Left ventricle myocardium inferior (tissue), 1 donor: ENCODE data around the gene CD93. TPM values are rescaled to one million over a fixed set of nuclear protein-coding genes. Genes with fewer than 3 reads are reported as not detected.

Experiments used
- DNase-seq: peaks from one replicate; pipeline ENCODE4 v3.0.0-alpha.2; 2020
- H3K27ac ChIP-seq: fragments of 200-600 bp; replicated peaks from 2 replicates; pipeline ENCODE4 v1.8.0; 2021
- H3K27me3 ChIP-seq: fragments of 200-600 bp; 2 replicates; pipeline ENCODE4 v1.8.0; 2021; ENCODE audit warnings: low read depth
- H3K36me3 ChIP-seq: fragments of 200-600 bp; 2 replicates; pipeline ENCODE4 v1.8.0; 2021
- H3K4me1 ChIP-seq: fragments of 200-600 bp; 2 replicates; pipeline ENCODE4 v1.8.0; 2021
- H3K4me3 ChIP-seq: fragments of 200-600 bp; 2 replicates; pipeline ENCODE4 v1.8.0; 2021; ENCODE audit warnings: mild to moderate bottlenecking, moderate library complexity
- H3K9me3 ChIP-seq: fragments of 200-600 bp; replicated peaks from 2 replicates; pipeline ENCODE4 v1.8.0; 2021
- intact Hi-C: fragments of 100-400 bp; cut with micrococcal nuclease; formaldehyde crosslinking; loops from one replicate; pipeline ENCODE4 v1.11.0; 2022
- total RNA-seq: library from RNA; stranded (reverse); fragmentation: NEBNext Ultra II Directional; extraction: Animal tissue kit (Norgen Biotek cat#: 25700); gene quantifications from one replicate; pipeline ENCODE4 v1.2.1, GENCODE V29; 2021
- TF ChIP-seq, protein P1 (sequence below): fragments of 200-600 bp; IDR thresholded peaks from 2 replicates; pipeline ENCODE4 v1.8.0; 2021; ENCODE audit warnings: antibody characterized with exemption, mild to moderate bottlenecking, borderline replicate concordance
- donor health status: DM: no; HTN: yes; CAD: no; lungs with severe emphysema.

CD93 gene
- total RNA-seq, 1 donor from 2014 or later, result 35.7 TPM

GRCh38 chr20:23101696-23102406 is 15.7 kb upstream of the CD93 start:
- Histone ChIP-seq H3K27ac (peak overlapping the region; percentile 88), H3K4me3 (no peak overlapping the region), H3K9me3 (no peaks in the 10 kb centered on the region), H3K27me3 (no peaks in the 10 kb centered on the region), H3K4me1 (peaks cover 51% of the 10 kb centered on the region), H3K36me3 (no peaks in the 10 kb centered on the region)
- intact Hi-C loops, result no loop called here
- TF ChIP-seq, protein P1, sequence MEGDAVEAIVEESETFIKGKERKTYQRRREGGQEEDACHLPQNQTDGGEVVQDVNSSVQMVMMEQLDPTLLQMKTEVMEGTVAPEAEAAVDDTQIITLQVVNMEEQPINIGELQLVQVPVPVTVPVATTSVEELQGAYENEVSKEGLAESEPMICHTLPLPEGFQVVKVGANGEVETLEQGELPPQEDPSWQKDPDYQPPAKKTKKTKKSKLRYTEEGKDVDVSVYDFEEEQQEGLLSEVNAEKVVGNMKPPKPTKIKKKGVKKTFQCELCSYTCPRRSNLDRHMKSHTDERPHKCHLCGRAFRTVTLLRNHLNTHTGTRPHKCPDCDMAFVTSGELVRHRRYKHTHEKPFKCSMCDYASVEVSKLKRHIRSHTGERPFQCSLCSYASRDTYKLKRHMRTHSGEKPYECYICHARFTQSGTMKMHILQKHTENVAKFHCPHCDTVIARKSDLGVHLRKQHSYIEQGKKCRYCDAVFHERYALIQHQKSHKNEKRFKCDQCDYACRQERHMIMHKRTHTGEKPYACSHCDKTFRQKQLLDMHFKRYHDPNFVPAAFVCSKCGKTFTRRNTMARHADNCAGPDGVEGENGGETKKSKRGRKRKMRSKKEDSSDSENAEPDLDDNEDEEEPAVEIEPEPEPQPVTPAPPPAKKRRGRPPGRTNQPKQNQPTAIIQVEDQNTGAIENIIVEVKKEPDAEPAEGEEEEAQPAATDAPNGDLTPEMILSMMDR, result no peak
- DNase-seq, result no peak

- no peak for DNase-seq
- peaks cover 40% of the 10 kb centered on the region for H3K4me1 ChIP-seq
- no peak overlapping the region for H3K4me3 ChIP-seq
- no peaks in the 10 kb centered on the region for H3K36me3 ChIP-seq
- H3K27me3 ChIP-seq, result no peaks in the 10 kb centered on the region
- H3K27ac ChIP-seq, result no peak overlapping the region
- no peaks in the 10 kb centered on the region for H3K9me3 ChIP-seq
- intact Hi-C loops, result no loop called here
- TF ChIP-seq, protein P1, result no peak
These were observed 14.6 kb upstream of the CD93 start for GRCh38 chr20:23100720-23101107.

DNA sequence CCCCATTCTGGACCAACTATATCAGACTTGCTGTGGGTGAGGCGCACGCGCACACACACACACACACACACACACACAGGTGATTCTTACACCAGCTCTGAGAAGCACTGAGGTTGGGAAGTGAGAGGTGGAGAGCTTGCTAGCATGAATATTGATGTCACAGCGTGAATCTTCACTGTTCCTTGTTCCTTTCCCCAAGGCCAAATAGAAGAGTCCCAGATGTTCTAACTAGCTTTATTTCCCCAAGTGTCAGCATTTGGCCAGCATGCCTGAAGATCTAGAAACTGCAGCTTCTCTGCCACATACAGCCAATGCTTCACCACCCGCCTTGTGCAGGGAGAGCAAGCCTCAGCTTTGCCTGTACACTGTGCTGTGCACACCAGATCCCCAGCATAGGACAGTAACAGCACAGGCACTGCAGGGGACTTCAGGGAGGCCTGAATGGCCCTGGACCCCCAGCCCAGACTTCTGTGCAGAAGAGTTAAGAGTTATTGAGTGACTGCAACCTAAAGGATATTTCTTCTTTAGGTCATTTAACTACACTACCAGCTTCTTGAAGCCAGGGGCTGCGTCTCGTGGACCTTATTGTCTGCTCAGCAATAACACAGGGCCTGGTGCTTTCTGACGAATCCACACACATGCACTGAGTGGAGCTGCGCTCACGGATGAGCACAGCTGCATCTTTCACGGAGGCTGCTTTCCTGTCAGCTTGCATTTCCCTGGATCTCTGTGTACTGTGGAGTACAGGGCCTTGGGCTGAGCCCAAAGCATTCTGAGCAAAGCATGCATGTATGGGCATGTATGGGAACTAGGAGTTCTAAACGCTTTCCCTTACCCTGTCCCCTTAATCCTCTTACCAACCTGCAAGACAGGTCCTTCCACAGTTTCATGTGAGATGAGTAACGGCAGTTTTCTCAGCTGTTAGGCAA is 13.9 kb upstream of the CD93 start:
- H3K36me3 ChIP-seq, result no peaks in the 10 kb centered on the region
- TF ChIP-seq, protein P1, result no peak
- intact Hi-C loops, result no loop called here
- H3K9me3 ChIP-seq, result no peaks in the 10 kb centered on the region
- peaks cover 5% of the 10 kb centered on the region for H3K27me3 ChIP-seq
- DNase-seq, result no peak
- H3K4me3 ChIP-seq, result no peak overlapping the region
- H3K27ac ChIP-seq, result peak overlapping the region; percentile 48
- H3K4me1 ChIP-seq, result peaks cover 33% of the 10 kb centered on the region

DNA sequence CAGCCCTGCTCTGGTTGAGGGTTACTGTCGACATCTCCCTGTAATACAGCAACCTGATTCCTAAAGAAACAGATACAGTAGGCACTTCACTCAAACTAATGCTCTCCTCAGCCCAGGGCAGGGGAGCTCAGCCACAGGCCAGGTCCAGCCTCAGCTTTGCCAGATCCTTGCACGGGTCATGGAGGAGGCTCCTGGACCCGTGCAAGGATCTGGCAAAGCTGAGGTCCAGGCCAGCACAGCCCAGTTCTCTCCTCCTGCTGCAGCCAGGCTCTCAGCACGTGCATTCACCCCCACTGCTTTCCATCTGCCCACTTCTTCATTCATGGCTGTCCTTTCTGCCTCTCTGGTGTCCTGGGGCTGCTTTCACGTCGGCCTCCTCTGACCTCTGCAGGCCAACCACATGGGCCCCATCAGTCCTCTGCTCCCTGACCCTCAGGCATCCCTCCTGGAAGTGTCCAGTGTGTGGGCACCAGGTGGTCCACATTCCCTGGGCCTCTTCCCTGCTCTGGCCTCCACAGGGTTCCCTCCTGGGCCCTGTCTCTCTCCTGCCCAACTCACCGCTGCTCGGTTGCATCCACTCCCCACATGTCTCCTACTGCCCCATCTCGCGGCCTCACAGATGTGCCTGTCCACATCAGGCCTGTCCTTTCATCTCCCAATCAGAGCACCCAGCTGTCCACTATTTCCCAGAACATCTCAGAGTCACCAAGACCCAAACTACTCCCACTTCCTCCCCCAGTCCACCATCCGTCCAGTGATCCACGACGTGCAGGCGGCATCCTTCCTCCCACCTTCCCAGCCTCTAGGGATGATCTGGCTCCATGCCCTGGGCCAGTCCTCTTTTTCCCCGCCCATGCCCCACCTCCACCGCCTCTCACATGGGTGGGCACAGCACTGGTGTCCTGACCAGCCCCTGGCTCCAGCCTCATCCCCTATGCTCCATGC is 11.8 kb upstream of the CD93 start:
- H3K4me1 ChIP-seq, result peaks cover 17% of the 10 kb centered on the region
- H3K4me3 ChIP-seq, result no peak overlapping the region
- no peak overlapping the region for H3K27ac ChIP-seq

More for the DNA sequence above, 11.8 kb upstream of the CD93 start:
- no peaks in the 10 kb centered on the region for H3K9me3 ChIP-seq
- H3K36me3 ChIP-seq, result no peaks in the 10 kb centered on the region
- intact Hi-C loops, result no loop called here
- TF ChIP-seq, protein P1, result no peak
- DNase-seq, result no peak
- H3K27me3 ChIP-seq, result peaks cover 9% of the 10 kb centered on the region
